Choroid plexus epithelial cell (primary cell): ENCODE data around the gene NOTCH1.

Experiments used
- DNase-seq: peaks from one replicate; pipeline ENCODE4 v3.0.0-alpha.2; 2010; ENCODE audit warnings: low read depth
- H3K4me3 ChIP-seq: 2 replicates; pipeline ENCODE4 v1.5.1; 2011; ENCODE audit warnings: low read depth, mild to moderate bottlenecking, control low read depth, low read length, moderate library complexity
- TF ChIP-seq, protein P1 (sequence below): conservative IDR thresholded peaks from 2 replicates; pipeline ENCODE4 v1.5.1; 2011; ENCODE audit warnings: low read depth, mild to moderate bottlenecking, control low read depth, inconsistent platforms, low read length, moderate library complexity

The NOTCH1 gene

GRCh38 chr9:136588663-136589464 lies 43.0 kb upstream of the NOTCH1 start:
- H3K4me3 ChIP-seq, result no peak overlapping the region
- TF ChIP-seq, protein P1, sequence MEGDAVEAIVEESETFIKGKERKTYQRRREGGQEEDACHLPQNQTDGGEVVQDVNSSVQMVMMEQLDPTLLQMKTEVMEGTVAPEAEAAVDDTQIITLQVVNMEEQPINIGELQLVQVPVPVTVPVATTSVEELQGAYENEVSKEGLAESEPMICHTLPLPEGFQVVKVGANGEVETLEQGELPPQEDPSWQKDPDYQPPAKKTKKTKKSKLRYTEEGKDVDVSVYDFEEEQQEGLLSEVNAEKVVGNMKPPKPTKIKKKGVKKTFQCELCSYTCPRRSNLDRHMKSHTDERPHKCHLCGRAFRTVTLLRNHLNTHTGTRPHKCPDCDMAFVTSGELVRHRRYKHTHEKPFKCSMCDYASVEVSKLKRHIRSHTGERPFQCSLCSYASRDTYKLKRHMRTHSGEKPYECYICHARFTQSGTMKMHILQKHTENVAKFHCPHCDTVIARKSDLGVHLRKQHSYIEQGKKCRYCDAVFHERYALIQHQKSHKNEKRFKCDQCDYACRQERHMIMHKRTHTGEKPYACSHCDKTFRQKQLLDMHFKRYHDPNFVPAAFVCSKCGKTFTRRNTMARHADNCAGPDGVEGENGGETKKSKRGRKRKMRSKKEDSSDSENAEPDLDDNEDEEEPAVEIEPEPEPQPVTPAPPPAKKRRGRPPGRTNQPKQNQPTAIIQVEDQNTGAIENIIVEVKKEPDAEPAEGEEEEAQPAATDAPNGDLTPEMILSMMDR, result no peak
- DNase-seq, result peak; percentile 49

GRCh38 chr9:136587944-136588662 lies 42.3 kb upstream of the NOTCH1 start:
- TF ChIP-seq, protein P1, result no peak

DNA sequence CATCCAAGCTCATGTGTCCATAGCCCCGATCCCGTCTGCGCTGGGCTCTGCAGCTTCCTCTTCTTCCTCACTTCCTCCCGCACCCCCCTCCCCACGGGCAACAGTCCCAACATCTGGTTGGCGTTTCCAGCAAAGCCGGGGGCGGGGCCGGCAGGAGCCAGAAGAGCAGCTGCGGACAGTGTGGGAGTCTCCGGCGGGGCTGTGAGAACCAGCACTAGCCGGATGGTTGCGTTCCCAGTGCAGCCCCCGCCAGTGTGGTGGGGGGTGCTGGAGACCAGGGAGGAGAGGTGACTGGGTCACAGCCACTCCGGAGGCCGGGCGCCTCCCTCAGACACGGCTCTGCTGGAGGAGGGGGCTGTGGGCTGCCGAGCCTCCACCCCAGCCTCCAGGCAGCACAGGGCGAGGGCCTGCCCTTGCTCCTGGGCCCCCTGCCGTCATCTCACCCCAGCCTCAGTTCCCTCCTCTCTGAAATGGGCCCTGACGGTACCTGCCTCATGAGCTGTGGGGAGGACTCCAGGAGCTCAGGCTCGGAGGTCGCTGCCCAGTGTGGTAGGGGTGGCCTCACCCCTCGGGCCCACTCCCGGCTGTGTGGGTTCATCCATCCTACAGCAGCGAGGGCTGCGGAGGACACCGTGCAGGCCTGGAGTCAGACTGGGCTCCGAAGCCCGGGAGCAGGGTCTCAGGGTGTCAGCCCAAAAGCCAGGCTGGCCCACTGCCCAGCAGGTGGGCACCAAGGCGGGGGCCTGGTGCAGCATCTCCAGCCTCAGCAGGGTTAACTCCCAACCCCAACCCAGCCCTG lies 41.5 kb upstream of the NOTCH1 start:
- no peak overlapping the region for H3K4me3 ChIP-seq
- peak; percentile 66 for DNase-seq
- TF ChIP-seq, protein P1, result no peak

More at GRCh38 chr9:136587944-136588662, 42.3 kb upstream of the NOTCH1 start:
- H3K4me3 ChIP-seq, result no peak overlapping the region
- no peak for DNase-seq

DNA sequence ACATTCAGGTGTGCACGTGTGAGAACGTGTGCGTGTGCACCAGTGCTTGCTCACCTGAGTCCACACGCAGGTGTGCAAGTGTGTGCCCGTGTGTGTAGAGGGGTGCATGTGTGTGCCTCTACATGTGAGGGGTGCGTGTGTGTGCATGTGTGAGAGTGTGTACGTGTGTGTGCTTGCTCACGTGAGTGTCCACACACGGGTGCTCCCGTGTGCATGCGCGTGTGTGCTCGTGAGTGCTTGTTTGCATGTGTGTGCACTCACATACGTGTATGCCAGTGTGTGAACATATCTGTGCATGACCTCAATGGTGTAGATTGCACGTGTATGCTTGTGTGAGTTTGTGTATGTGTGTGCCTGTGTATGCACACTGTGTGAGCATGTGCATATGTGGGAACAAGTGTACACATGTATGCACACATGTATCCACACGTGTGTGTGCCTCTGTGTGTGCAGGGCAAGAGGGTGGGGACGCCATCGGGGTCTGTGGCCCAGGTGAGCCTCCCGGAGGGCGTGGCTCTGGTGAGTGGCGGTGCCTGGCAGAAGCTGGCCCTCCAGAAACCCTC lies 40.6 kb upstream of the NOTCH1 start:
- DNase-seq, result no peak
- no peak overlapping the region for H3K4me3 ChIP-seq
- TF ChIP-seq, protein P1, result no peak

- TF ChIP-seq, protein P1, result no peak
- H3K4me3 ChIP-seq, result no peak overlapping the region
- no peak for DNase-seq
Observed at GRCh38 chr9:136585531-136586120, 39.8 kb upstream of the NOTCH1 start.

- TF ChIP-seq, protein P1, result no peak
- no peak for DNase-seq
- H3K4me3 ChIP-seq, result no peak overlapping the region
Observed at GRCh38 chr9:136584934-136585333, 39.1 kb upstream of the NOTCH1 start.
